HepG2 (cell line): Measurements from ENCODE around the gene ZNRD2. TPM values are rescaled to one million over a fixed set of nuclear protein-coding genes. Genes with fewer than 3 reads are reported as not detected.

ENCODE experiments used
- CENPX ChIP-seq: sonication (generic); formaldehyde crosslinking; IDR thresholded peaks from 2 replicates; pipeline ENCODE4 v1.9.0; 2021; ENCODE audit warnings: mild to moderate bottlenecking, missing genetic modification reagents, moderate library complexity
- CREB3 ChIP-seq: sonication (generic); formaldehyde crosslinking; IDR thresholded peaks from 2 replicates; pipeline ENCODE4 v1.5.0; 2020; ENCODE audit warnings: missing genetic modification reagents
- ETV5 ChIP-seq: IDR thresholded peaks from 2 replicates; pipeline ENCODE4 v1.6.1; 2018; ENCODE audit warnings: missing biosample characterization, missing genetic modification reagents, inconsistent platforms, borderline replicate concordance
- FOSL2 ChIP-seq: sonication (generic); formaldehyde crosslinking; IDR thresholded peaks from 2 replicates; pipeline ENCODE4 v1.4.0; 2020; ENCODE audit warnings: missing genetic modification reagents
- HNRNPH1 ChIP-seq: fragments of 200-400 bp; formaldehyde crosslinking; optimal IDR thresholded peaks from 2 replicates; pipeline ENCODE3; 2017; ENCODE audit warnings: mild to moderate bottlenecking, low read depth, low read length
- HOXA3 ChIP-seq: sonication (generic); formaldehyde crosslinking; IDR thresholded peaks from 2 replicates; pipeline ENCODE4 v1.5.0; 2020; ENCODE audit warnings: missing genetic modification reagents
- KLF9 ChIP-seq: IDR thresholded peaks from 2 replicates; pipeline ENCODE4 v1.6.1; 2016; ENCODE audit warnings: low read depth
- MED1 ChIP-seq: sonication (generic); formaldehyde crosslinking; IDR thresholded peaks from 2 replicates; pipeline ENCODE4 v1.4.0; 2020; ENCODE audit warnings: missing genetic modification reagents
- NFYC ChIP-seq: IDR thresholded peaks from 2 replicates; pipeline ENCODE4 v1.6.1; 2016; ENCODE audit warnings: missing genetic modification reagents, missing compliant biosample characterization
- PATZ1 ChIP-seq: sonication (generic); formaldehyde crosslinking; IDR thresholded peaks from 2 replicates; pipeline ENCODE4 v1.4.0; 2020; ENCODE audit warnings: missing genetic modification reagents
- PAX8 ChIP-seq: sonication (generic); formaldehyde crosslinking; IDR thresholded peaks from 2 replicates; pipeline ENCODE4 v1.8.0; 2022; ENCODE audit warnings: mild to moderate bottlenecking, missing genetic modification reagents, borderline replicate concordance
- SNAPC2 ChIP-seq: sonication (generic); formaldehyde crosslinking; IDR thresholded peaks from 2 replicates; pipeline ENCODE4 v1.8.1; 2022; ENCODE audit warnings: mild to moderate bottlenecking, missing genetic modification reagents
- TGIF2 ChIP-seq: IDR thresholded peaks from 2 replicates; pipeline ENCODE4 v1.6.1; 2016; ENCODE audit warnings: control low read depth, missing compliant biosample characterization
- ZMYM4 ChIP-seq: sonication (generic); formaldehyde crosslinking; IDR thresholded peaks from 2 replicates; pipeline ENCODE4 v1.8.1; 2023; ENCODE audit warnings: mild to moderate bottlenecking, missing genetic modification reagents
- ZNF263 ChIP-seq: sonication (generic); formaldehyde crosslinking; IDR thresholded peaks from 2 replicates; pipeline ENCODE4 v1.4.0; 2020; ENCODE audit warnings: missing genetic modification reagents
- ZNF343 ChIP-seq: sonication (generic); formaldehyde crosslinking; IDR thresholded peaks from 2 replicates; pipeline ENCODE4 v1.4.0; 2020; ENCODE audit warnings: mild to moderate bottlenecking, missing genetic modification reagents
- ZNF414 ChIP-seq: sonication (generic); formaldehyde crosslinking; IDR thresholded peaks from 2 replicates; pipeline ENCODE4 v1.5.0; 2020; ENCODE audit warnings: missing genetic modification reagents
- ZNF7 ChIP-seq: IDR thresholded peaks from 2 replicates; pipeline ENCODE4 v1.6.1; 2016; ENCODE audit warnings: missing biosample characterization, missing genetic modification reagents
- polyA plus RNA-seq, 8 experiments: library from polyadenylated mRNA; depleted of rRNA in 3 of 8; stranded (reverse) in 7 of 8; unstranded in 1 of 8; fragments of >200 nt; fragmentation: Illumina TruSeq in 4 of 8; extraction: Trizol in 4 of 8; gene quantifications; 2 replicates each; pipeline versions ENCODE4 v1.2.1 to v1.2.3, GENCODE V29; 2011 to 2016; ENCODE audit warnings: low read depth in 4 of 8, missing spikeins in 1 of 8, mixed read lengths in 1 of 8; ENCODE audit not compliant: insufficient read depth in 1 of 8
- total RNA-seq, 5 experiments: library from RNA; depleted of rRNA; stranded (reverse); fragments of >200 nt; fragmentation: Illumina TruSeq; extraction: Trizol; gene quantifications; 2 replicates each; pipeline ENCODE4 v1.2.3, GENCODE V29; 2016; ENCODE audit warnings: low read depth in 1 of 5
- TF ChIP-seq, protein P1 (sequence below): sonication (generic); formaldehyde crosslinking; IDR thresholded peaks from 2 replicates; pipeline ENCODE4 v1.4.0; 2020; ENCODE audit warnings: missing genetic modification reagents
- TF ChIP-seq, protein P2 (sequence below): sonication (generic); formaldehyde crosslinking; IDR thresholded peaks from 2 replicates; pipeline ENCODE4 v1.8.1; 2023; ENCODE audit warnings: mild to moderate bottlenecking, inconsistent platforms, moderate library complexity, missing genetic modification reagents, borderline replicate concordance
- TF ChIP-seq, protein P3 (sequence below): sonication (generic); formaldehyde crosslinking; IDR thresholded peaks from 2 replicates; pipeline ENCODE4 v1.4.0; 2020; ENCODE audit warnings: missing genetic modification reagents
- TF ChIP-seq, protein P4 (sequence below): sonication (generic); formaldehyde crosslinking; IDR thresholded peaks from 2 replicates; pipeline ENCODE4 v1.5.0; 2020; ENCODE audit warnings: missing genetic modification reagents, mild to moderate bottlenecking, borderline replicate concordance

ZNRD2 gene
- total and polyA plus RNA-seq, 2 of the 13 experiments (the other 11 are each of a cell fraction or from before 2014, with no cell fraction given): 29.2 to 34.0 TPM

GRCh38 chr11:65529475-65530156 is 40.7 kb upstream of the ZNRD2 start (continued):
- TF ChIP-seq, protein P1, sequence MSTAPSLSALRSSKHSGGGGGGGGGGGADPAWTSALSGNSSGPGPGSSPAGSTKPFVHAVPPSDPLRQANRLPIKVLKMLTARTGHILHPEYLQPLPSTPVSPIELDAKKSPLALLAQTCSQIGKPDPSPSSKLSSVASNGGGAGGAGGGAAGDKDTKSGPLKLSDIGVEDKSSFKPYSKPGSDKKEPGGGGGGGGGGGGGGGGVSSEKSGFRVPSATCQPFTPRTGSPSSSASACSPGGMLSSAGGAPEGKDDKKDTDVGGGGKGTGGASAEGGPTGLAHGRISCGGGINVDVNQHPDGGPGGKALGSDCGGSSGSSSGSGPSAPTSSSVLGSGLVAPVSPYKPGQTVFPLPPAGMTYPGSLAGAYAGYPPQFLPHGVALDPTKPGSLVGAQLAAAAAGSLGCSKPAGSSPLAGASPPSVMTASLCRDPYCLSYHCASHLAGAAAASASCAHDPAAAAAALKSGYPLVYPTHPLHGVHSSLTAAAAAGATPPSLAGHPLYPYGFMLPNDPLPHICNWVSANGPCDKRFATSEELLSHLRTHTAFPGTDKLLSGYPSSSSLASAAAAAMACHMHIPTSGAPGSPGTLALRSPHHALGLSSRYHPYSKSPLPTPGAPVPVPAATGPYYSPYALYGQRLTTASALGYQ (CRISPR knock-in tag): peak; percentile 54; the same call in 1 of the 2 replicates
- TF ChIP-seq KLF9 (CRISPR knock-in tag): no peak
- peak; percentile 67 for TF ChIP-seq MED1 (CRISPR knock-in tag)
- peak; percentile 84 for TF ChIP-seq PATZ1 (CRISPR knock-in tag)
- TF ChIP-seq CENPX (CRISPR knock-in tag): no peak
- no peak for TF ChIP-seq SNAPC2 (CRISPR knock-in tag)
- peak; percentile 40; the same call in 1 of the 2 replicates for TF ChIP-seq ZNF414
- no peak for TF ChIP-seq ZNF7 (CRISPR knock-in tag)
- TF ChIP-seq ZNF343 (CRISPR knock-in tag): no peak
- TF ChIP-seq, protein P2, sequence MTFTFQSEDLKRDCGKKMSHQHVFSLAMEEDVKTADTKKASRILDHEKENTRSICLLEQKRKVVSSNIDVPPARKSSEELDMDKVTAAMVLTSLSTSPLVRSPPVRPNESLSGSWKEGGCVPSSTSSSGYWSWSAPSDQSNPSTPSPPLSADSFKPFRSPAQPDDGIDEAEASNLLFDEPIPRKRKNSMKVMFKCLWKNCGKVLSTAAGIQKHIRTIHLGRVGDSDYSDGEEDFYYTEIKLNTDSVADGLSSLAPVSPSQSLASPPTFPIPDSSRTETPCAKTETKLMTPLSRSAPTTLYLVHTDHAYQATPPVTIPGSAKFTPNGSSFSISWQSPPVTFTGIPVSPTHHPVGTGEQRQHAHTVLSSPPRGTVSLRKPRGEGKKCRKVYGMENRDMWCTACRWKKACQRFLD (CRISPR knock-in tag): no peak
- no peak for TF ChIP-seq NFYC
- no peak for TF ChIP-seq ZNF263
- peak; percentile 62; the same call in 1 of the 2 replicates for TF ChIP-seq ZMYM4 (CRISPR knock-in tag)
- no peak for TF ChIP-seq TGIF2
- TF ChIP-seq CREB3: no peak
- no peak for TF ChIP-seq PAX8 (CRISPR knock-in tag)
- peak; percentile 75 for TF ChIP-seq HOXA3 (CRISPR knock-in tag)
- peak; percentile 81 for TF ChIP-seq FOSL2
- TF ChIP-seq HNRNPH1: no peak
- TF ChIP-seq, protein P3, sequence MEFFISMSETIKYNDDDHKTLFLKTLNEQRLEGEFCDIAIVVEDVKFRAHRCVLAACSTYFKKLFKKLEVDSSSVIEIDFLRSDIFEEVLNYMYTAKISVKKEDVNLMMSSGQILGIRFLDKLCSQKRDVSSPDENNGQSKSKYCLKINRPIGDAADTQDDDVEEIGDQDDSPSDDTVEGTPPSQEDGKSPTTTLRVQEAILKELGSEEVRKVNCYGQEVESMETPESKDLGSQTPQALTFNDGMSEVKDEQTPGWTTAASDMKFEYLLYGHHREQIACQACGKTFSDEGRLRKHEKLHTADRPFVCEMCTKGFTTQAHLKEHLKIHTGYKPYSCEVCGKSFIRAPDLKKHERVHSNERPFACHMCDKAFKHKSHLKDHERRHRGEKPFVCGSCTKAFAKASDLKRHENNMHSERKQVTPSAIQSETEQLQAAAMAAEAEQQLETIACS: no peak
- TF ChIP-seq, protein P4, sequence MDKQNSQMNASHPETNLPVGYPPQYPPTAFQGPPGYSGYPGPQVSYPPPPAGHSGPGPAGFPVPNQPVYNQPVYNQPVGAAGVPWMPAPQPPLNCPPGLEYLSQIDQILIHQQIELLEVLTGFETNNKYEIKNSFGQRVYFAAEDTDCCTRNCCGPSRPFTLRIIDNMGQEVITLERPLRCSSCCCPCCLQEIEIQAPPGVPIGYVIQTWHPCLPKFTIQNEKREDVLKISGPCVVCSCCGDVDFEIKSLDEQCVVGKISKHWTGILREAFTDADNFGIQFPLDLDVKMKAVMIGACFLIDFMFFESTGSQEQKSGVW: no peak
- no peak; the same call in 1 of the 2 replicates for TF ChIP-seq ETV5 (CRISPR knock-in tag)
